Anterior cingulate cortex (tissue), 58 donors: Measurements from ENCODE around the gene SGPP2.
"Not testable (repeated sequence)": the region's sequence is repeated elsewhere in the genome, so short reads cannot be mapped to it uniquely, and the experiment has no call there.

Source experiments
- DNase-seq, 58 donors: peaks; one replicate each; lab custom pipeline; 2025; lab: John Stamatoyannopoulos, UW

Gene SGPP2

GRCh38 chr2:222424729-222425671, 657 bp downstream of the SGPP2 start:
- peak in 19 of 58 donors; percentile 4 to 59 (median 23) for DNase-seq

- DNase-seq: no peak
Measured at GRCh38 chr2:222427646-222428301, 3.4 kb downstream of the SGPP2 start.

- DNase-seq: no peak
Measured at GRCh38 chr2:222430071-222430470, 5.7 kb downstream of the SGPP2 start.

DNA sequence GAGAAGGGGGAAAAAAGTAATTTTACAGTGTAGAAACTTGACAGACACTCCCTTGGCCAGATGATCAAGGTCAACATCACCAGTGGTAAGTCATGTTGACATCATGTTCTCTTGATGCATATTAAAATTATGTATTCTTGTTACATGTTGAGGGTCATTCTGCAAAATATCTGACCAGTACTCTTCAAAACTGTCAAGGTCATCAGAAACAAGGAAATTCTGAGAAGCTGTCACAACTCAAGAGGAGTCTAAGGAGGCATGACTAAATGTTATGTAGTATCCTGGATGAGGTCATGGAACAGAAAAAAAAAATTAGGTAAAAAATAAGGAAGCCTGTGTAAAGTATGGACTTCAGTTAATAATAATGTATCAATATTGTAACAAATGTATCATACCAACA, 6.3 kb downstream of the SGPP2 start:
- DNase-seq: no peak

DNA sequence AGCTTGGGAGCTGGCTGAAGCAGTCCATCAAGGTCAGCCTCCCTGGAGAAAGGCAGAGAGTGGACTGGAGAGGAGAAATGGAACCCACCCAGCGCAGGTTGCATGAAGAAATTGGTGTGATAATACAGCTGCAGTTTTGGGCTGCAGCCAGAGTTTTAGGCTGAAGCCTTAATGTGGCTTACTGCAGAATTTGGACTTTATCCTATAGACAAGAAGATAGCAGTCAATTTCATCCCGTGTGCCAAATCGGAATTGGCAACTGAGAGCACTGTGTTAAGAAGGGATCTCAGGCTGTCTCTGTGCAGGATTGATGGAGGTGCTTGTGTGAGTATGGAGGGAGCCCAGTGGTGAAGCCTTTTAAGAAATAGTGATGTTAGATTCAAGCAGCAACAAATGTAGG, 7.5 kb downstream of the SGPP2 start:
- DNase-seq: no peak

DNA sequence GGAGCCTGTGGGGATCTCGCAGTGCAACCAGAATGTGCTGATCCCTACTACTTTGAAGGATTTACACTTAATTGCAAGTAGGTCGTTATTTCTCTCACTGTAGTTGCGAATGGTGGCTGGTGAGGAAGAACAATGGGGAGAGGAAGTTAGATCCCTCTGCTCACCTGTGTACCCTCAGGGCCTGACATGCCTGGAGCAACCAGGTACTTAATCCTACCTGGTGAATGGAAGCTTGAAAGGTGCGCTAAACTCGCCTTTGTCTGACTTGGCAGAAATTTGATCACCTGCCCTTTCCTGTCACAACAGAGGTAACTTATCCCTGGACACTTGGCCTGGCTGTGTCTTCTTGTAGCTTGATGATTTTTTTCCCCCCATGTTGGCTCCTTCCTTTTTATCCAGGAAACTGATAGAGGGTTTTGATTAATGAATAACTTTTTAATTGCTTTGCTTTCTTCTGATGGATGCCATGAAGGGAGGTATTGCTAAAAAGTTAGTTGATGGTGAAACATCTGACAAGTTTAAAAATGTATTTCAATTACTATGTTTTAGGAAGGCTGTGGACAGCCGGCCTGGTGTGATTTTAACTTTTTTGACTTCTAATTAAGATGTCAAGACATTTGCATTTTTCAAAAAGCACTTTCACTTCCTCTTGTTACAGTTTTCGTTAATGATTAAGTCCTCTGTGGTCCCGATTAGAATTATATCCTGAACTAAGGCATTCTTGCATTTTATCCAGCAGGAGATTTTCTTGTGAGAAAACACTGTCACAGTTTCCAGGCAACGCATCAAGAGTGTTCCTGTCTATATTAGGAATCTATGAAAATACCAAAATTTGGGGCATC, 9.2 kb downstream of the SGPP2 start:
- no peak for DNase-seq

DNA sequence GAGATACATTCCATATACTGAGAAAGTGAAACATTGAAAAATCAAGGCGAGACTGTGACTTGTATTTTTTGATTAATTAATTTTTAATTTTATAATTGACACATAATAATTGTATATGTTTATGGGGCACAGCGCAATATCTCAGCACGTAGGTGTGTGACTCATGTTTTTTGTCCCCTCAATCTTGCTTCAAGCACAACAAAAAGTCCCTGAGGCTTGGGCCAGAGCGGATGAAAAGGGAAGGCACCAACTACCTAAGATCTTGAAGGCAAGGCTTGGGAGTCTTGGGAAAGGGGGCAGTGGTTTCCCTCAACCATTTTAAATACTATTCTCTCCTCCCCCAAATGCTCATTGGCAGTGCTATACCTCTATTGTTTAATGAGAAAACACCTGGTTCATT, 9.9 kb downstream of the SGPP2 start:
- DNase-seq: no peak

DNA sequence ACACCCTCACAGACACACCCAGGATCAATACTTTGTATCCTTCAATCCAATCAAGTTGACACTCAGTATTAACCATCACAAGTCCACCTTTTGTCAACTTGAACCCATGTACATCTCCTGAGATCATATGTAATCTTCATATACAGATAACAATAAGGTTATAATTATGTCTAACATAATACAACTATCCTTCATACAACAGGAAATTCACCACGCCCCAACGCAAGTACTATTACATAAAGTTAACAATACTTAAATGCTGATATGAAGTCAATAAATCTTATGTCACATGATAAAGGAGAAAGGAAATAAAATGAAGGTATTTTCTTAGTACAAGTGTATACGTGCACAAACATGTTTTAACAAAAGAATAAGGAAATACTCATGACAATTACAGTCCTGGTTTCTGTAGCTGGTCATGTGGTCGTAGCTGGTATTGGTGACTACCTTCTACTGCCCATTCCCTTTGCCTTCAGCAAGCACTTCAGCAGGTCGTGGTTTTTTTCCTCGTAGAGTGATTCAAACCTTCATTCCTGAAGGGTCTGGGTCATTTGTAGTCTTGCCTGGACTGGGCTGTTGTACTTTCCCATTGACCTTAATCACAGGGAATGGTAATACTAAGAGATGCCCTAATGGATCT, 11.2 kb downstream of the SGPP2 start:
- not testable (repeated sequence) for DNase-seq

- no peak for DNase-seq
Measured at GRCh38 chr2:222436040-222436413, 11.7 kb downstream of the SGPP2 start.

DNA sequence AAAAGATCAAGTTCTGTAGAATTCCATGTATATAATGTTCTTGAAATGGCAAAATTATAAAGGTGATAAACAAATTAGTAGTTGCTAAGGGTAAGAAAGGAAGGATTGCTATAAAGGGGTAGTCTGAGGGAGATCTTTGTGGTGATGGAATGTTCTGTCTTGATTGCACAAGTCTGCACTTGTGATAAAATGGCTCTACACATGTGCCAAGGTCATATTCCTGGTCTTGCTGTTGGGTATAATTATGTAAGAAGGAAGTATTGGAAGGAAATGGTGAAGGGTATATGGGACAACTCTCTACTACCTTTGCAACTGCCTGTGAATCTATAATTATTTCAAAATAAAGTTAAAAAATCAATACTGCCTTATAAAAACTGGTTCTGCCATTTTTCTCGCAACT, 15.3 kb downstream of the SGPP2 start:
- DNase-seq: no peak

DNA sequence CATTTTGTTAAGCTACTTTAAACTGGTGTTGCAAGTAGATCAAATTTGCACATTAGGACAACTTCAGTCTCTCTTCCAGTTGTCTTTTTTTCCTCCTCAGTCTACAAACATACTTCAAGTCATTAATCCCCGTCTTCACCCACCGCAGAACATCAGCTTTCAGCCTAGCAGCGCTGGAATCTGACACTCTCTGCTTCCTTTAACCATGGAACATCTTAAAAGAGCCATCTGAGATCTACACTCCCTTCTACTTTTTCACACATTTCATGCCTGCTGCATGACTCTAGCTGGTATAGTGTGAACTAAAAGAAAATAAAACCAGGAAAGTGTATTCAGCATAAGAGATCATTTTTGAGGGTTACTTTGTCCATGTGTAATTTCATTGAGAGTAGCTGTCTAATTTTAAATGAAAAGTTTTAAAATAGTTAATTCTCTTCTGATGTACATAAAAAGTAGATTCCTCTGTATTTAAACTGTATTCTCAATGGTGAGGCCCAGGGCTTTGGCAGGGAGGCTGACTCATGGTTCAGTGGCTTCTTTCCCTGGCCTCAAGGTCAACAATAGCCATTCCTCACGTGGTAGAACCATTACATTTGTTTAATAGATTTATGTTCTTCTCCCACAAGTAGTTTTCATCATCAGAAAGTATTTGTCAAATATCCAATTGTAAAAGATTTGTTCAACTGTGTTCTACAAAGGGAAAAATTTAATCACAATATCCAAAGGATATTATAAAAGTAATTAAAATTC, 16.5 kb downstream of the SGPP2 start:
- no peak for DNase-seq

GRCh38 chr2:222442665-222443064, 18.3 kb downstream of the SGPP2 start:
- no peak for DNase-seq

DNA sequence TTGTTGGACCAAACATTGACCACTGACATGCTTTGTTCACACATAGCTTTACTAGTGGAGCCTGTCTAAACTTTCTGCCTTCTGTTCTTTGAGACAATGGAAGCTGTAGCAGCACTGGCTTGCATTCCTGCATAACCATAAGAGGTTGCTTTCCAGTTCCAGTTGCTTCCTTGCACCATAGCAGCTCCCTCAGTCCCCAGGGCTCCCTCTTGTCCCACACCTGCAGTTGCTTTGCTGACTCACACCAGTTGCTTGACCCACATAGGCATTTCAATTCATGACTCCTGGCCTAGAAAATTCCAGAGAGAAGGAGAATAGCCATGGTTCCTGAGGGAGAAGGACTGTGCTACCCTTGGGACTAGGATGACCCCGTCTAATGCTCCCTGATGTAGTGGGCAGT, 20.9 kb downstream of the SGPP2 start:
- no peak for DNase-seq

DNA sequence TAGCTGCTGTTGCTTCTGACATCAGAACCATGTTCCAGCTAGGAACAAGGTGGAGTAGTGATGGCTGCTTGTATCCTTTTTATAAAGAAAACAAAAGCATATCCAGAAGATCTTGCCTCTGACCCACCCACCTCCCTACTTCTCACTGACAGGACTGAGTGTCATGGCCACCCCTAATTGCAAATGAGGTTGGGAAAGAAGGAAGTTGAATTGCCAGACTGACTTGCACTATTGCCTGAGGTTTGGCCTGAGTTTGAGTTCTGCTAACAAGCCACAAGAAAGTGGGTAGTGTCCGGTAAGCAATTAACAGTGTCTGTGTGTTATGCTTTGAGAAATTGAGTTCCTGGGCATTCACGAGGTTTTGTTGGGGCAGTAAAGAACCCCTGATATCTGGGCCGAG, 22.8 kb downstream of the SGPP2 start:
- no peak for DNase-seq

GRCh38 chr2:222448748-222449181, 24.4 kb downstream of the SGPP2 start:
- DNase-seq: peak in 1 of 58 donors; percentile 18

DNA sequence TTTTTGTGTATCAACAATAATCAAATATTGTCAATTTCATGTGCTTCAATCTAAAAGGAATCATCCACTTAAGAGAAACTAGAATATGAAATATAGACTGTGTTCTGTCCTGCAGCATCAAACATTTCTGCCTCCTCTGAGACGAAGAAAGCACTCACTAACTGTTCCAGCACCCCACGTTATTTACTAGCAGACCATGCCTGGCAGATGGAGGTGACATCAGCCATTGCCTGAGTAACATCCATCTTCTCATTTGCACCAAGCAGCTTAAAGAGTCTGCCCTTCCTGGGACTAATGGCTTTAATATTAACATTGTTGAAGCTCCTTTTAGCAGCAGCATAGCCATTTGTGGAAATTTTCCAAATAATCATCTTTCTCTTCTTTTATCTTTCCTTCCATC, 25.7 kb downstream of the SGPP2 start:
- DNase-seq: peak in 8 of 58 donors; percentile 5 to 30 (median 12)

DNA sequence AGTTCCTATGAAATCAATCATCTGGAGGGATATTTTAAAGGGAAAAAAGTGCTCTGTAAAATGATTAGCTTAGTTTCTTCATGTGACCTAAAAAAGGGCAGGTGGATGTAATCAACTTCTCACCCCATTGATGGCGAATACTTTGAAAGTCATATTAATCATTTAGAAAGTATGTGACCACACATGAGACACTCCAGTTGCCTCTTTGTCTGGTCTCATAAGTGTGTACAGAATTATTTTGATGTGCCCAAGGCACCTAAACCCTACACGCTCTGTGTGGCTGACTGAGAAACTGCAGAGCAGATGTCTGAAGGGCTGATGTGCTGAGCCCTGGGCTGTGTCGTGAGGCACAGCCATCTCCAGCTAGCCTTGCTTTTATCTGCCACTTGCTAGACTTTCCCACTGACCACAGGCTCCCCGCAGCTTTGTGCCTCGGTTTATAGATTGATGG, 26.9 kb downstream of the SGPP2 start:
- no peak for DNase-seq

DNA sequence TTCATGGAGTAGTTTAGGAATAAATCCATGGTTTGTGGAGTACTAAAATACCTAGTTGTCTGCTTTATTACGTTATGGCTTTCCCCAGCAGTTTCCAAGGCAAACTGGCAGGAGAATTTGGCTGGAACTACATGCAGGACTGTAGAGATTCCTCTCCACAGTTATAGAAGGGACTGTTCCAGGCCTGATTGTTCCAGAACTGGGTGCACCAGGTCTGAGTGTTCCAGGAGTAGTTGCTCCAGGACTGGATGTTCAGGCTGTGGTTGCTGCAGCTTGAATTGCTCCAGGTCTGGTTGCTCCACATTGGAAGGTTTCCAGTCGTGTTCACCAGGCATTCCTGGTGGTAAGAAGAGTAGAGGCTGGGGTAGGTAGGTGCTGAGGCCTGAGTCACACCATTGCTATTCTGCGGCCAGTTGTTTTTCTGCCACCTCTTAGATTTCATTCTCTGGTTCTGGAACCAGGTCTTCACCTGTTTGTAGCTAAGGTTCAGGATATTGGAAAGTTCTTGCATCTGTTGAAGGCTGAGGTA, 28.1 kb downstream of the SGPP2 start:
- DNase-seq: peak in 1 of 58 donors; percentile 4

DNA sequence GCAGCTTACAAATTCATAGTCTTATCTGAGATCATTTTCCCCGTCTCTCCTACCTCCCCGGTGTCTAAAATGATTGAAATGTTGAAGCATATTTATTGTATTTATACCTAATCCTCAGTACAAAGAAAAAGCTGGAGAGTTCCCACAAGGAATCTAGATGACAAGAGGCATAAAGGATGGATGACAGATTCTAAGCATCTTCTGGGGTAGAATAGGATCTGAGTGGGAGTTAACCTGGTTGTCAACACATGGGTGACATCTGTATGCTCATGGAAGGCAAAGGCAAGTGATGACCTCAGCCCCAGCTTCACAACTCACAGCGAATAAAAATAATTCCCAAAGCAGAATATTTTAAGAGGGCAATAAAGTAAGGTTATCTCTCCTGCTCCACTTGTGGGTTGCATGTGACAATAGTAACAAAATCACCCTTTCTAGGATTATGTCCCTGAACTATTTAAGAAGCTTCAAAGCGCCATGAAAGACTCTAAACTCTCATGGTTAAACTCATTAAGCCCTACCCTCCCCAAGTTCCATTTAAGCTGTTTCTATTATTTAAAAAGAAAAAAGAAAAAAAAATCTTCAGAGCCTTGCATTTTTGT, 32.2 kb downstream of the SGPP2 start:
- DNase-seq: no peak
